GM12874 (cell line): Measurements from ENCODE around the gene LRRC8D.

Experiments
- TF ChIP-seq, protein P1 (sequence below): IDR thresholded peaks from 2 replicates; pipeline ENCODE4 v1.5.1; 2011; ENCODE audit warnings: low read depth, mild to moderate bottlenecking, control low read depth, low read length, moderate library complexity; ENCODE audit not compliant: insufficient read depth

LRRC8D gene

DNA sequence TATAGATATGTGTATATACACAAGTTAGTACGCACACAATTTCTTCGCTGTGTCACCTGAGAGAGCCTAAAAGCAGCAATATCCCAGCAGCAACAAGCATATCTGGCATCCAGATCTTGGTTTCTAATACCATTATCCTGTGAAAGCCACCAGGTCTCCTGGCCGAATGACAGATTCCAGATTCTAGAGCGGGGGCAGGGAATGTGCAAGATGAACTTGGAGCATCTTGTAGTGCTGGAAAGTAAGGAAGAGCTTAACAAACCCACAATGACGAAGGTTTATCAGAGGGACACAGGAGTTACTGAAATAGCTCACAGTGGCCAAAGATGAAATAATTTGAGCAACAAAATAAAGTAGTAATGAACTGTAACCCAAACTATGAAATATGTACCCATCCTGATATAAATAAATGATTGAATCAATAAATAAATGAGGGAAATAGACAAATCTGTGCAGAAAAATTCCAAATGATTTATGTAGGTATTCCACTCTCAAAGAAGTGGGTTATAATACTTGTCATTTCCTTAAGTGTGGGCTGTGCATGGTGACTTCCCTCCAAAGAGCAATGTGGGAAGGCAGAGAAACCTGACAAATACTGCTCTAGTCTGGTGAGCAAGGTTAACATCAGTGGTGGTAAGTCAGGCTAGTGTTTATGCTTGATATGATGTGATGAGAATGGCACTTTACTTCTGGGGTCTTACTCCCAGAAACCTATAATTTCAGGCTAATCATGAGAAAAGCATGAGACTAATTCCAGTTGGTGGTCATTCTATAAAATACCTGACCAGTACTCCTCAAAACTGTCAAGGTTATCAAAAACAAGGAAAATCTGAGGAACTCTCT lies 67.9 kb downstream of the LRRC8D start:
- TF ChIP-seq, protein P1, sequence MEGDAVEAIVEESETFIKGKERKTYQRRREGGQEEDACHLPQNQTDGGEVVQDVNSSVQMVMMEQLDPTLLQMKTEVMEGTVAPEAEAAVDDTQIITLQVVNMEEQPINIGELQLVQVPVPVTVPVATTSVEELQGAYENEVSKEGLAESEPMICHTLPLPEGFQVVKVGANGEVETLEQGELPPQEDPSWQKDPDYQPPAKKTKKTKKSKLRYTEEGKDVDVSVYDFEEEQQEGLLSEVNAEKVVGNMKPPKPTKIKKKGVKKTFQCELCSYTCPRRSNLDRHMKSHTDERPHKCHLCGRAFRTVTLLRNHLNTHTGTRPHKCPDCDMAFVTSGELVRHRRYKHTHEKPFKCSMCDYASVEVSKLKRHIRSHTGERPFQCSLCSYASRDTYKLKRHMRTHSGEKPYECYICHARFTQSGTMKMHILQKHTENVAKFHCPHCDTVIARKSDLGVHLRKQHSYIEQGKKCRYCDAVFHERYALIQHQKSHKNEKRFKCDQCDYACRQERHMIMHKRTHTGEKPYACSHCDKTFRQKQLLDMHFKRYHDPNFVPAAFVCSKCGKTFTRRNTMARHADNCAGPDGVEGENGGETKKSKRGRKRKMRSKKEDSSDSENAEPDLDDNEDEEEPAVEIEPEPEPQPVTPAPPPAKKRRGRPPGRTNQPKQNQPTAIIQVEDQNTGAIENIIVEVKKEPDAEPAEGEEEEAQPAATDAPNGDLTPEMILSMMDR = no peak

DNA sequence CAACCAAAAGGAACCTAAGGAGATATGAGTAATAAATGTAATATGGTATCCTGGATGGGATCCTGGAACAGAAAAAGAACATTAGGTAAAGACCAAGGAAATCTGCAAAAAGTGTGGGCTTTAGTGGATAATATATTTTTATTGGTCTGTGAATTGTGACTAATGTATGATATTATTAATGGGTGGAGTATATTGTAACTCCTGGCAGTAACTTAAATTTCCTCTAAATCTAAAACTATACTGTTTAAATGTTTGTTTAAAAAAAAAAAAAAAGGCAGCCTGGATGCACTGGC lies 68.4 kb downstream of the LRRC8D start:
- TF ChIP-seq, protein P1 = no peak

DNA sequence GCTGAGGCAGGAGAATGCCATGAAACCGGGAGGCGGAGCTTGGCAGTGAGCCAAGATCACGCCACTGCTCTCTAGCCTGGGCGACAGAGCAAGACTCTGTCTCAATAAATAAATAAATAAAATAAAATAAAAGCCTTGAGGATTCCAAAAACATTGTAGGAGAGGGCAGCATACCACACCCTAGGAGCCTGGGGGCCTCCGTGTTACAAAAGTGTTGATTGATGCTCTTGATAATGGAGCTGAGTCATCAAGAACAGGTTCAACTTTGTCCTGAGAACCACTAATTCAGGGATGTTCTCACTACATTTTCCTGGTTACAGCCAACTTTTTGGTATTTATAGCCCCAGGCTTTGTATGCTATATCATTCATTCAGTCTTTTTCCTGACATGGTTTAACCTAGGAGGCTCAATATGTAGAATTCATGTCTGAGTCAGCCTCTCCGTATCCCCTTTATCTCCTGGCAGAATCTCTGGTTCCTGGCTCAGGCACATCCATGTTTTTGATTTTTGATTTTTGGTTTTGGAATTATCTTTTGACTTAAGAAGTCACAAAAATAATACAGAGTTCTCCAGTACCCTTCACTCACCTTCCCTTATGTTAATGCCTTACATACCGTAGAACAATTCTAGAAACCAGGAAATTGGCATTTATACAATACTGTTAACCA lies 69.4 kb downstream of the LRRC8D start:
- TF ChIP-seq, protein P1 = no peak

DNA sequence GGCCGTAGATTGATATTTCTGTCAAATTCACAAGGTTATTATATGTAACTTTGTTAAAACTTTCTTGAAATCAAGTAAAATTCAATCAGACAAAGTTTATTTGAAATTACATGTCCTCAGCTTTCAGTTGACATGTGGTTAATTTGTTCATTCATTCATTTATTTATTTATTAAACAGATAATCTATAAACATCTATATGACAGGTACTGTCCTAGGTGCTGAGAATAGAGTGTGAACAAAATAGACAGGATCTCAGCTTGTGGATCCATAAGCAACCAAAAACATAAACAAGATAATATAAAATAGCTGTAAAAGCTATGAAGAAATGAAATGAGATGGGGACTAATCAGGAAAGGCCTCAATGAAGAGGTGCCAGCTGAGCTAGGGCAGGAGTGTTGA lies 72.0 kb downstream of the LRRC8D start:
- TF ChIP-seq, protein P1 = no peak

DNA sequence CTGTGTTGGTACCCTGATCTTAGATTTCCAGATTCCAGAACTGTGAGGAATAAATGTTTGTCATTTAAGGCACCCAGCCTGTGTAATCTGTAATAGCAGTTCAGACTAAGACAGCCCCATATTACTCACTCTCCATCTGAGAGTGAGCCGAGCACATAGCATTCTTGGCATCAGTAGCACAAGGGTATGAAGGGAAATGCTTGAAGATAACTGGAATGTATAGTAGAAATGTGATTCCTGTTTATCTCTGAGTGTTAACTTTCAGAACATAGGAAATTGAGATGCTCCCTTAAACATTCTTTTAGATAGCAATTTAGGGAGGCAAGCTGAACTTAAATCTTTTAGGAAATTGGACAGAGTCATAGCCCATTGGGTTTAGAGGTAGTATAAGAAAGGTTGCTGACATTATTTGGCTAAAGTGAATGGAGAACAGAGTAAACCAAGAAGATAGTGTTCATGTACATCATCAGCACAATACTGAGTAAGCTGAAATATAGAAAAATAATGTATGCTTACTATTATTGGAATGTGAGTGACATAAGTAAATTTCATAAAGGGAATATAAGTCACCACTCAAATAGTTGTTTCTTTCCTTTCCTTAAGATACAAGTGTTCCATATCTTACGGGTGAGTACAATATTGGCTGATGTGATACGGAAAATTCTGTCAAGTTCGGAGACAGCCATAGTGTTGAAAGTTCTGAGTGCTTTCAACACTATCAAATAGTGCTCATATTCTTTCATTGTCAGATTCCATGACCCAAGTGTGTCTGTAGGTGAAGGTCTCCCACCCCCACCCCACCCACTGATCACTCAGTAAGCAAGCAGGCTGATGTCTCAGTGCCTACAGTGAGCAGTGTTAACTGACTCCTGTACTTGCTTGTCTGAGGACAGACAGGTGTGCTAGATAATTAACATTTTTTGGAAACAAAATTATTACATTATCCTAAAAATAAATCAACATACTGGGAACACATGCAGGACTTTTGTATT lies 73.7 kb downstream of the LRRC8D start:
- TF ChIP-seq, protein P1 = no peak

DNA sequence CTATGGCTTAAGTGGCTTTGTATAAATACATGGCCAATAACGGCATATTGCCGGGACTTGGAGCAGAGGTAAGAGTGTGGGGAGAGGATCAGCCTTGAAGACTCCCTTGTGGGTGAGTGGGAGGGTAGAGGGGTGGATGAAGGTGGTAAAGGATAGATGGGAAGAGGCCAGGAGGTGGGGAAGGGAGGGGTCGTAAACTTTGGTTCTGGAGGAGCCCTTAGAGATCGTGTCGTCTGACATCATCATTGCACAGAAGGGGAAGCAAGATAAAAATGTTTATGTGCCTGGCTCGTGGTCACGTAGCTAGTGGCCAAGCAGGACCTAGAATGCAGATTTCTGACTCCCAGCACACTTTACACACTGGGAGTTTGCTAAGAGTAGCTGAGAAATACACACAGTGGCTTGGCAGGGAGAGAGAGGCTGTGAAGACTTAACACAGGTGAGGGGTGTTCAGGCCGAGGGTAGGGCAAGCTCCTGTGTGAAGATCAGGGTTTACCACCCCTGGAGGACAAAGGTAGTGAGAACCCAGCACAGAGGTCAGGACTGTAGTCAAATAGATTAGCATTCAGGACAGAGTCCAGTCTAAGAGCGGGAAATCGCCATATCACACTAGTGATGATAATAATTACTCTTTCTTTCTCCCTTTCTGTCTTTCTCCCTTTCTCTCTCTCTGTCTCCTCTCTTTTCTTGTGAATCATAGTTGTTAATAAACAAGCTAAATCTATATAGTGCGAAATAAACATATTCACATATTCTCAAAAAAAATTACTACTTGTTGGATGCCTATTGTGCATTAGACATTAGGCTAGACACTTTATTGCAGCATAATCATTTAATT lies 75.5 kb downstream of the LRRC8D start:
- TF ChIP-seq, protein P1 = no peak
